Stimulated activated CD8-positive, alpha-beta memory T cell treated with anti-CD3 and anti-CD28 coated beads, Interleukin-7, amount 100 ng/mL, for 4 hours (primary cell): ENCODE data around the gene TUBA4B.

Source experiments
- DNase-seq, 2 donors: peaks; one replicate each; pipeline ENCODE4 v3.0.0-alpha.2; 2020; ENCODE audit warnings: low read depth in 2 of 2

Gene TUBA4B

GRCh38 chr2:219314804-219315468 is 61.9 kb downstream of the TUBA4B start:
- DNase-seq: no peak
